Endothelial cell of umbilical vein (primary cell): ENCODE measurements around the gene NFATC1. TPM values are rescaled to one million over a fixed set of nuclear protein-coding genes. Genes with fewer than 3 reads are reported as not detected.

ENCODE experiments used
- BruUV-seq: library from RNA; stranded (reverse); fragments of 400-500 nt; replicated peaks from 2 replicates; lab custom pipeline; 2021; lab: Mats Ljungman, UMichigan
- CTCF ChIA-PET: fragments of 300-600, 350-600 bp; sonication (Branson Sonifier 250); formaldehyde crosslinking; loops from one replicate; lab custom pipeline; 2021; ENCODE audit warnings: antibody characterized with exemption, inconsistent platforms; lab: Charles Lee
- POLR2A ChIA-PET: fragments of 300-600, 350-600 bp; sonication (Branson Sonifier 250); formaldehyde crosslinking; loops from one replicate; lab custom pipeline; 2021; ENCODE audit warnings: antibody characterized with exemption, inconsistent platforms; lab: Charles Lee
- DNase-seq: peaks from one replicate; pipeline ENCODE4 v3.0.0-alpha.2; 2011; ENCODE audit warnings: low read depth, low spot score
- FAIRE-seq: peaks from 2 replicates; lab custom pipeline; 2011; peaks lifted over from hg19 to GRCh38; lab: Jason Lieb, UNC
- H2AFZ ChIP-seq: 2 replicates; pipeline ENCODE4 v1.6.0; 2012; ENCODE audit warnings: low read depth, low read length, control low read depth, inconsistent platforms
- H3K27ac ChIP-seq: 2 replicates; pipeline ENCODE4 v1.5.1; 2011; ENCODE audit warnings: low read depth, mild to moderate bottlenecking, control low read depth, low read length, moderate library complexity; ENCODE audit not compliant: insufficient read depth
- H3K27me3 ChIP-seq, 2 experiments: 2 replicates each; pipeline versions ENCODE4 v1.6.0 to v1.6.1; 2011; ENCODE audit warnings: low read length in 2 of 2, mixed read lengths in 1 of 2; ENCODE audit not compliant: control insufficient read depth in 2 of 2, insufficient read depth in 2 of 2
- H3K36me3 ChIP-seq, 2 experiments: 2 replicates in 1 of 2; 3 replicates in 1 of 2; pipeline ENCODE4 v1.5.1; 2011; ENCODE audit warnings: low read length in 2 of 2, mild to moderate bottlenecking in 1 of 2, moderate library complexity in 1 of 2; ENCODE audit not compliant: control insufficient read depth in 2 of 2, insufficient read depth in 2 of 2; ENCODE audit errors: extremely low read depth in 1 of 2
- H3K4me1 ChIP-seq: 3 replicates; pipeline ENCODE4 v1.5.1; 2011; ENCODE audit warnings: mild to moderate bottlenecking, low read length; ENCODE audit not compliant: control insufficient read depth, insufficient read depth; ENCODE audit errors: extremely low read depth
- H3K4me2 ChIP-seq: 2 replicates; pipeline ENCODE4 v1.6.1; 2011; ENCODE audit warnings: low read length, control low read depth, mixed read lengths; ENCODE audit not compliant: insufficient read depth
- H3K4me3 ChIP-seq, 3 experiments: fragments of 200-600 bp in 1 of 3; sonication (generic), shearing (Covaris generic) in 1 of 3; replicated peaks in 1 of 3; 2 replicates each; pipeline ENCODE4 v1.5.1; 2011 to 2016; ENCODE audit warnings: control low read depth in 3 of 3, low read length in 3 of 3, mild to moderate bottlenecking in 2 of 3, inconsistent platforms in 1 of 3, low read depth in 1 of 3, moderate library complexity in 1 of 3; ENCODE audit not compliant: insufficient read depth in 1 of 3
- H3K79me2 ChIP-seq: 2 replicates; pipeline ENCODE4 v1.6.0; 2012; ENCODE audit warnings: low read length, inconsistent platforms; ENCODE audit not compliant: control insufficient read depth, insufficient read depth
- H3K9ac ChIP-seq: replicated peaks from 2 replicates; pipeline ENCODE3; 2011; ENCODE audit warnings: low read length, control low read depth; ENCODE audit not compliant: insufficient read depth; ENCODE audit errors: extremely low read depth
- H3K9me1 ChIP-seq: replicated peaks from 3 replicates; pipeline ENCODE4 v1.6.0; 2011; ENCODE audit warnings: mild to moderate bottlenecking, low read length; ENCODE audit not compliant: control insufficient read depth, insufficient read depth; ENCODE audit errors: extremely low read depth
- H3K9me3 ChIP-seq: replicated peaks from 2 replicates; pipeline ENCODE4 v1.5.1; 2012; ENCODE audit warnings: low read length, inconsistent platforms; ENCODE audit not compliant: control insufficient read depth, insufficient read depth
- H4K20me1 ChIP-seq: replicated peaks from 2 replicates; pipeline ENCODE3; 2011; ENCODE audit warnings: mild to moderate bottlenecking, low read length; ENCODE audit not compliant: control insufficient read depth, insufficient read depth; ENCODE audit errors: extremely low read depth
- CTCF ChIP-seq, 2 donors: IDR thresholded peaks; 1 replicate in 1 of 2; 2 replicates in 1 of 2; pipeline ENCODE4 v1.5.1; 2011; ENCODE audit warnings: low read length in 2 of 2, mild to moderate bottlenecking in 2 of 2, moderate library complexity in 2 of 2, control low read depth in 1 of 2, inconsistent platforms in 1 of 2, low read depth in 1 of 2; ENCODE audit not compliant: insufficient read depth in 1 of 2; ENCODE audit errors: extremely low read depth in 1 of 2
- EZH2 ChIP-seq: IDR thresholded peaks from 2 replicates; pipeline ENCODE4 v1.6.1; 2012; ENCODE audit warnings: borderline replicate concordance, low read depth, mild to moderate bottlenecking, moderate library complexity, low read length, inconsistent platforms; ENCODE audit not compliant: severe bottlenecking
- FOS ChIP-seq: IDR thresholded peaks from 2 replicates; pipeline ENCODE4 v1.6.1; 2011; ENCODE audit warnings: mild to moderate bottlenecking, low read length, moderate library complexity, borderline replicate concordance; ENCODE audit not compliant: insufficient read depth
- GATA2 ChIP-seq: IDR thresholded peaks from 2 replicates; pipeline ENCODE4 v1.7.0; 2011; ENCODE audit warnings: low read depth, mild to moderate bottlenecking, moderate library complexity, mixed read lengths, low read length; ENCODE audit not compliant: insufficient read length, insufficient read depth
- JUN ChIP-seq: IDR thresholded peaks from 2 replicates; pipeline ENCODE4 v1.6.1; 2011; ENCODE audit warnings: borderline replicate concordance, low read depth; ENCODE audit not compliant: insufficient read length, insufficient read depth
- MAX ChIP-seq: IDR thresholded peaks from 2 replicates; pipeline ENCODE4 v1.6.1; 2011; ENCODE audit not compliant: insufficient read depth, insufficient read length
- MYC ChIP-seq: IDR thresholded peaks from one replicate; pipeline ENCODE4 v1.6.1; 2011; ENCODE audit warnings: mild to moderate bottlenecking, low read depth, low read length
- POLR2A ChIP-seq: IDR thresholded peaks from 2 replicates; pipeline ENCODE4 v1.6.1; 2012; ENCODE audit warnings: low read depth, mild to moderate bottlenecking, control low read depth, low read length
- POLR2AphosphoS5 ChIP-seq: IDR thresholded peaks from 2 replicates; pipeline ENCODE4 v1.6.1; 2012; ENCODE audit warnings: low read depth, mild to moderate bottlenecking, control low read depth, low read length, moderate library complexity; ENCODE audit not compliant: insufficient read depth
- dilution Hi-C: fragments of 300-500 bp; cut with MboI; formaldehyde crosslinking; loops from one replicate; pipeline ENCODE4 v1.15.0; 2019; ENCODE audit warnings: low sequenced_read_pairs; ENCODE audit not compliant: extremely low pct_ligation_motif_present
- intact Hi-C: fragments of 100-400 bp; cut with micrococcal nuclease; formaldehyde crosslinking; loops from one replicate; pipeline ENCODE4 v1.10.0; 2022
- polyA plus RNA-seq, 4 experiments: library from polyadenylated mRNA; depleted of rRNA in 3 of 4; stranded (reverse) in 3 of 4; unstranded in 1 of 4; fragments of >200 nt; gene quantifications; 2 replicates each; pipeline versions ENCODE4 v1.2.1 to v1.2.3, GENCODE V29; 2011 to 2012; ENCODE audit warnings: missing spikeins in 1 of 4
- total RNA-seq: library from RNA; stranded (reverse); gene quantifications from 2 replicates; pipeline ENCODE4 v1.2.3, GENCODE V29; 2021

NFATC1 gene
- total and polyA plus RNA-seq, 2 donors (not counting 3 experiments of a cell fraction or from before 2014, with no cell fraction given): 11.1 to 30.0 TPM

- dilution Hi-C loops: no loop called here
These were observed 2.5 kb upstream of the NFATC1 start for GRCh38 chr18:79393181-79393634.

More at GRCh38 chr18:79393181-79393634, 2.5 kb upstream of the NFATC1 start:
- no peak for DNase-seq
- Histone ChIP-seq H3K9me3 (no peaks in the 10 kb centered on the region), H3K9me1 (no peaks in the 10 kb centered on the region), H3K4me2 (peak overlapping the region; percentile 74), H4K20me1 (no peaks in the 10 kb centered on the region), H3K4me3 (peak overlapping the region in 2 of 3 experiments; percentile 35 to 38), H3K27me3 (peaks cover 0 to 6% of the 10 kb centered on the region in 2 experiments), H3K79me2 (no peaks in the 10 kb centered on the region), H2AFZ (peak overlapping the region; percentile 26), H3K27ac (peak overlapping the region; percentile 87), H3K9ac (peak overlapping the region; percentile 90), H3K4me1 (peaks cover 31% of the 10 kb centered on the region), H3K36me3 (no peaks in the 10 kb centered on the region)
- CTCF ChIA-PET: interaction anchor here (0.7 to 7.0 kb wide), 10 partner anchors 9 to 137 kb away, joined by 3 to 62 read pairs (median 4); no protein-coding TSS in a partner anchor
- TF ChIP-seq MAX: no peak
- no peak for TF ChIP-seq POLR2A
- no peak for TF ChIP-seq GATA2
- TF ChIP-seq JUN: no peak
- TF ChIP-seq POLR2AphosphoS5: no peak
- TF ChIP-seq FOS: no peak
- no peak for TF ChIP-seq CTCF (IDR thresholded peaks at IDR 0.05; ENCODE audit: extremely low read depth in 1 of 2, insufficient read depth in 1 of 2, low read depth in 1 of 2, low read length in 2 of 2)
- no peak for TF ChIP-seq MYC
- TF ChIP-seq EZH2: no peak
- BruUV-seq: TSS peak; percentile 59
- no peak for FAIRE-seq
- POLR2A ChIA-PET: interaction anchor here (0.6 to 1.3 kb wide), 3 partner anchors 10 to 114 kb away, joined by 3 to 6 read pairs (median 5); no protein-coding TSS in a partner anchor
- intact Hi-C loops: loop anchor here (1.0 kb wide), 1 partner anchor 135 kb away; no protein-coding TSS in a partner anchor
